ENCODE results near the gene PAFAH1B1.
A peak's percentile ranks its signal among the peaks of the same experiment; 100 is the strongest.

Gene PAFAH1B1

GRCh38 chr17:2704031-2704889, 110.8 kb downstream of the PAFAH1B1 start:
- no peak for DNase-seq

DNA sequence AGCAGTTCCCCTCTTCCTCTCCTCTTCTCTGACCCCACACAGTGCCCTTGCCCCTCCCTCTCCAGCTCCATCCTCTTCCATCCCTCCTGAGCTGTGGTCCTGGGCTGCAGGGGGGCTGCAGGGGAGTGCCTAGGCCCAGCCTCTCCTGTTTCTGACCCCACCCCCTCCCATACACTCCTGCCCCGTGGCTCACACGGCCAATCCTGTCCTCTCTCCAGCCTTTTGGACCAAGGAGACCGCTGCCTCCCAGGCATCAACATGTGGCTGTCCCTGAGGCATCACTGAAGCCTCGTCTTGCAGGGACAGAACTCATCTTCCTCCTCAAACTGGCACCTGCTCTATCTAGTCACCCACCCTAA, 111.4 kb downstream of the PAFAH1B1 start:
- DNase-seq, result no peak

DNA sequence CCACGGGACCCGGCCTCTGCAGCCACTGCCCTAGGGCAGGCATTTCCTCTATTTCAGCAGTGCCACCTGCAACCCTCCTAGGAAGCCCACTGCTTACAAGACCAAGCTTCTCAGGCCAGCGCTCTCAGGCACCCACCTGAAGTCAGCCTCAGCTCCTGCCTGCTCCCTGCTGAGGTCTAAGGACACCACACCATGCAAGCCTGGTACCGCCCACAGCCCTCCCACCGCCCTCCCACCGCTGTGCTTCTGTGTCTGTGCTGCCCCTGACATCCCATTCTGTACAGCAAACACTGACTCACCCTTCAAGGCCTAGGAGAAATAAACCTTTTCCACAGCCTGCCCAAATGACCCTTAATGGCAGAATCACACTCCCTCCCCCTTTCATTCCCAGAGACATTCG, 111.8 kb downstream of the PAFAH1B1 start:
- no peak for DNase-seq

DNA sequence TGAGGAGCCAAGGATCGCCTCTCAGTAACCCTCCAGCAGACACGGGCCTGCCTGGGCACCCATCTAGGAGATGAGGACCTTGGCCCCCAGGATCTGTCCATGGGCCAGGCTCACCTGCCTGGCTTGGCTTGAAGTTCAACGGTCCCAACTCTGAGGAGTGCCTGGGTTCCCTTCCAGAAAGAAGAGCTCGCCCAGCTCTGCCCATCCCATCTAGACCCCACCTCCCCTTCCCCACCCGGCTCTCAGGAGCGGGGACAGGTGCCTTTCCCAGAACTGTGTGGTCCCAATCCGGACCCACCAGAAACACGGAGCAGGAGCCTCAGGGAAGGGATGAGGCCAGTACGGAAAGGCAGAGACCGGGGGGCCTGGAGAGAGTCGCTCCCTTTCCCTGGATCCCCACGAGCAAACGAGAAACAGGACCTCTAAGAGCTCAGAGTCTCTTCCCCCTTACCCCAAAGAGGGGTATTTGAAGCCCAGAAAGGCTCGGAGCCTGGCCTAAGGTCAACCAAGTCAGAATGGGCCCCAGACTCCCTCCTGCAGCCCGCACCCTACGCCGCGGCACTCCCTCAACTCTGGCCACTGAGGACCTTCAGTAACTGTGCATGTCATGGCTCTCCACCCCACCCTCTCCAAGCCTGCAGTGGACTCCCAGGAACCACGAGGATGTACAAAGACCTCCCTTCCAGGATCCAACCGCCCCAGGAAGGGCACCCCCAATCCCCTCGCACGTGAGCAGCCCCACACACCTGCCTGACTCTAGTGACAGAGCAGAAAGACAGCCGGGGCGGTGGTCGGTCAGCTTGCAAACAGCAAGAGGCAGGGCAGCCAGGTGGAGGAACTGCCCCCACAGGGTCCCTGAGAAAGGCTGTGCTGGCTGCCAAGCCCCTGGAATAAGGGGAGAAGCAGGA, 112.7 kb downstream of the PAFAH1B1 start:
- no peak for DNase-seq

DNA sequence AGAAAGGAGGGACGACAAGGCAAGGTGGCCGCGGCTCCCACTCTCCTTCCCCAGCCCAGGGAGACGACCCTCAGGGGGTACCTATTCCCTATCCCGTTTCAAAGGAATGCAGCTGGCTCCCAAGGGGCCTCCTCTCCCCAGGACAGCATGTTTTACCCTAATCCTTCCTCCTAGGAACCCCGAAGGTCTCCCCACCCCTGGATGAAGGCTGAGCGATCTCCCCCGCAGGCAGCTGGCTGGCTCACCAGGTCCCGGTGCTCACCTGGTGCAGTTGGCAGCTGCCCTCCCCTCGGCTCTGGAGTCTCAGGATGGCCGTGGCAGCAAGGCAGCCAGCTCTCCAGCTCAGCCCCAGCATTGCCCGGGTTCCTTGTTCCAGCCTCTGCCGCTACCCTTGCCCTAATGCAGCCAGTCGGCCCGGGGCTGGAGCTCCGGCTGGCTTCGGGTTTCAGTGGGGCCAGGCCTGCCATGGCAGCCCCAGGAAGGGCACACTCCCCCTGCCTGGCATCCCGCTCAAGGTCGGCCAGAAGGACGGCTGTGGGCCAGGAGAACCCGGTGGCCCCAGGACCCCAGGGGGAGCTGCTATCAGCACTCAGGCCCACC, 113.6 kb downstream of the PAFAH1B1 start:
- no peak for DNase-seq

DNA sequence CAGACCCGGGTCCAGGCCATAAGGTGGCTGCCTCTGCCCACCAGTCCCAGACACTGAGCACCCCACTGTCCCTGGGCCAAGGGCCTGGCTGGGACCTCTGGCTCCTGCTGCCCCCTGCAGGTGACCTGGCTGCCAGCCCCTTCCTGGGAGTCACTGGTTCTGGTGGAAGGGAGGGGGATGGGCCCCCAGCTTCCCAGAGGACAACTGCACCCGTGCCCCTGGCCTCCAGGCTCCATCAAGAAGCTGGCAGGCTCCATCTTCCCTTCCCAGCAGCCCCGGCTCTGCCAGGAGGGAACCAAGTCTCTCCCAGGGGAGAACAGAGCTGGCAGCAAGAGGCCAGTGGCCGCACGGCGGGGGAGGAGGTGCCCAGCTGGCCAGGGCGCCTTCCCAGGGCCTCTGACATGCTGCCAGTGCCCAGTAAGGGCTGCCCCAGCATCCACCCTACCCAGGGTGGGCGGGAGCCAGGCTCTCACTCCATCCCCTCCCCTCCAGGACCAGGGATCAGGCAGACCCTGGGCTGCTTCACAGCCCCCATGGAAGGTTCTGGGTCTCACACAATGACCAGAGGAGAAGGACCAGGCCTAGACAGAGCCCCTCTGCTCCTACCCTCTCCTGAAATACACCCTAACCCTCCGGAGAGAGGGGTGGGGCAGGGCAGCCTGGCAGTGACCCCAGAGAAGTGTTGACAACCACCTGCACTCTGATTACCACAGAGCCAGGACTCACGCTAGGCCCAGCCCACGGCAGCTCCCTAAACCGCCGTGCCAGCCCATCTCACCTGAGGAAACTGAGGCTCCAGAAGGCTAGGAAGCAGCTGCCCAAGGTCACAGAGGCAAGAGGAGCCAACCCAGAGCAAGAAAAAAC, 114.5 kb downstream of the PAFAH1B1 start:
- no peak for DNase-seq

GRCh38 chr17:2708585-2709182, 115.2 kb downstream of the PAFAH1B1 start:
- no peak for DNase-seq

- no peak for DNase-seq
Observed at GRCh38 chr17:2709183-2709661, 115.8 kb downstream of the PAFAH1B1 start.

DNA sequence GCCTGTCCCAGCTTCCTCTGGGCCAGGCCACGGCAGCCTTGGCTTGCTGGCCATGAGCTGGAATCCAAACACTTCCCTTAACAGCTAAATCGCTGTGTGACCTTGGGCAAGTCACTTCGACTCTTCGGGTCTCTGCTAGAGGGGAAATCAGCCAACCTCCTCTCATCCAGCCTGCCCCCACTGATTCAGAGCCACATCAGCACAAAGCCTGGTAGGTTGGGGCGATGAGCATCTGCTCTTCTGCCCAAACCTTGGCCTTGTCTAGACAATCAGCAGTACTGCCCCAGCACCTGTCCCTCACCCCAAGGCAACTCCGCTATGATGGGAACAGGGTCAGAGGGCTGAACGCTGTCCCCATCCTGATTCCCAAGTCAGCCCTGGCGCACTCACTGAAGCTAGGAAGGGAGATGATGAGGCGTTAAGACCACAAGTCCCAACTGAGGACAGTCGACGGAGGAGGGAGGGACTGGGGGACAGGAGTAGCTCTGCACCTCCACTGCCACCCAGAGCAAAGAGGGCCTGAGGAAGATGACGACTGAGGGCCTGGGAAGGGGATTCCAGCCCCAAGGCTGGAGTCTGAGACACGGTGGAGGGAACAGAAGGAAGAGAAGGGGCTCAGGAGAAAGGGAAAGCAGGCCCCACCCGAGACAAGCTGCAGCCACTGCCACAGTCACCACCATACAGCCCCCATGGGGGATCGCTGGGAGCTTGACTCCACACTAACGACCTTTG, 116.8 kb downstream of the PAFAH1B1 start:
- no peak for DNase-seq

GRCh38 chr17:2710803-2711607, 117.6 kb downstream of the PAFAH1B1 start:
- peak; percentile 32 for DNase-seq

- peak; percentile 96 for DNase-seq
Observed at GRCh38 chr17:2711608-2712299, 118.3 kb downstream of the PAFAH1B1 start, which contains the start of gene CLUH. CLUH (minus strand) TSS chr17:2711764; CDS start chr17:2711661, 103 bp downstream.

DNA sequence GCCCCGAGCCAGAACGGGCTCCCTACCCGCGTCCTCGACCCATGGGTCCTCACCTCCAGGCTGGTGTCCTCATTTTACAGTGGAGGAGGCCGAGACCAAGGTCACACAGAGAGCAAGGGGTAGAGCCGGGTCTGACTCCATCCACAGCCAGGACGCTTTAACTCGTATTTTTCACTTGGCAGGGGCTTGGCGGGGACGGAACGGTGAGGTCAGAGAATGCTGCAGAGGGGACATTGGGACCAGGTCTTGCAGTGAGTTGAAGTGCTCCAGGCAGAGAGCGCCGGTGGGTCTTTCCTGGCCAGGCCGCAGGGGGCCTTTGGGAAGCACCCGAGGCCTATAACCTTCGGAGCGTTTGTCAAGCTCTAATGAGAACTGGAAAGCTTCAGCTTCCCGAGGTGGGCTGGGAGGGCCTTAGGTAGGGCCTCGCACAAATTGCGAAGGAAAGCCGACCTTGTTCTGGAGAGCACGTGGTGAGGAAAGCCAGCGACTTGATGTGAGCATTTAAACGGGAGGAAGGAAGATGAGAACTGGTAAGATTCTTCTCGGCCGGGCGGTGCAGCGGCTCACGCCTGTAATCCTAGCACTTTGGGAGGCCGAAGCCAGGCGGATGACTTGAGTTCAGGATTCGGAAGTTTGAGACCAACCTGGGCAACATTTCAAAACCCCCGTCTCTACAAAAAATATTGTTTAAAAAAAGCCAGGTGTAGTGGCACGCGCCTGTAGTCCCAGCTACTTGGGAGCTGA, 119.0 kb downstream of the PAFAH1B1 start:
- DNase-seq, result no peak

- no peak for DNase-seq
Observed at GRCh38 chr17:2713881-2714280, 120.4 kb downstream of the PAFAH1B1 start.

DNA sequence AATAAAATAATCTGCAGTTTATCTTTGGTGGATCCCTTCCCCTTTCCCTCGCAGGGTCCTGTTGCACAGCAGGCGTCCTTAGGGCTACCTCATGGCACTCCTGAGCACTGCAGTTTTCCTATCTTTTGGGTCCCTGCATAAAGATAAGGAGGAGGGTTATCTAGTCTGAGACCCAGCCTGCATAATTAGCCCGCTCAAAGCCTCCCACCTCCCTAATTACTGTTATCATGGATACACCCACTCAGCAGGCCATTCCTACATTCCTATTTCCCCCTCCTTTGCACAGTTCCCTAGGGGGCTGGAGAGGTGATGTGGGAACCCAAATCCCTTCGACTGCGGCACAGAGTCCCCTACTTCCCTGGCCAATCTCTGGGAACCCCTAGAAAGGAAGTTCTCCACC, 123.2 kb downstream of the PAFAH1B1 start:
- DNase-seq, result no peak

GRCh38 chr17:2718150-2718938, 124.9 kb downstream of the PAFAH1B1 start:
- DNase-seq, result no peak

DNA sequence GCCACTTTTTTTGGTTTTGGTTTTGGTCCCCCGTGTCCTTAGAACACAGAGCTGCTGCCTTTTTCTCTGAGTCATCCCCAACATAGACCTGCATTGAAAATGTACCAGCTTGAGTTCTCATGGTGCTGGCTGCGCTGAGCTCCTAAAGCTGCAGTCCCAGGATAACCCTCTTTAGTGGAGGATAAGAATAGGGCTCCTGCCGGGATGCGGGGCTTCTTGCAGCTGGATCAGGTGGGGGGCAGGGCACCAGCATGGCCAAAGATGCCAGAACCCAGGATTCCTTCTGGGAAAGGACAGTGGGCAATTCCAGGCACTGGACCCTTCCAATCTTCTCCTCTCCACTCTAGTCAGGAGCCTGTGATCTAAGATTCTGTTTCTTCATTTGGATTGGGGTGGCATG, 126.4 kb downstream of the PAFAH1B1 start:
- DNase-seq, result no peak

DNA sequence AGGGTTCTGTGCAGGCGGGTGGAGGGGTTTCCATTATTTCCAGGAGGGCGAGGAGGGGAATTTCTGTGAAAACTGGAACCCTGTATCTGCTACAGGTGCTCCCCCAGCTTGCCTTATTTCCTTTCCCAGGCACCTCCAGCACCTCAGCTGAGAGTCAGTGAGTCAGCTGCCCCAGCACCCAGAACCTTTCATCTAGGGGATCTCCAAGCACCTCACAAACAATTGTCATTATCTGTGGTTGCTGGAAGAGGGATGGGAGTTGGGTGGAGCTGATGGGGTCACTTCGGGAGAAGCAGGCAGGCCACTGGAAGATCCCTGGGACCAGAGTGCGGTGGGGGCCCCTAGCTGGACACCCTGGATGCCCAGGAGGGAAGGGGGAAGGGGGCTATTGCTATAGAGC, 128.1 kb downstream of the PAFAH1B1 start:
- DNase-seq, result no peak

DNA sequence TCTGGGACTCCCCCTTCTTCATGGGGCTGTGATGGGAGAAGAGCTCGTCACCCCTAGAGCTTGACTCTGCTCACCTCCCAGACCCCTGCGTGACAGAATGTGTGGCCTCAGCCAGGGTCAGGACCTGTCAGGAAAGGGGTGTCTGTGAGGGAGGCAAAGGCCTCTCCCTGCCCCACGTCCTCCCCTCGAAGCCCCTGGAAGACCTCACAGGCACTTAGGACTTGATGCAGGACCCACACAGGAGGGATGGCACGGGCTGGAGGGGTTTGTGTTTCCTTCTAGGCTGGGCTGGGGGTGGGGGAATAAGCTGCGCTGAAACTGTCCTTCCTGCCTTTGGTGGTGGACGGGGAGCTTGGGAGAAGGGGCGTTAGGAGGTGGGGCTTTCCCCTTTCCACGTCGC, 129.2 kb downstream of the PAFAH1B1 start:
- DNase-seq, result no peak

Data from CD4-positive, alpha-beta T cell treated with Interleukin-17A for 1 hour (primary cell).